Mucosa of stomach (tissue), 1 donor: ENCODE results near the gene MEOX2.

Experiments used
- H3K27me3 ChIP-seq: one replicate; pipeline ENCODE4 v1.7.0; 2013; ENCODE audit warnings: mild to moderate bottlenecking, low read length; ENCODE audit not compliant: control insufficient read depth, insufficient read depth
- H3K36me3 ChIP-seq: one replicate; pipeline ENCODE4 v1.7.0; 2013; ENCODE audit warnings: low read length; ENCODE audit not compliant: control insufficient read depth, insufficient read depth
- H3K4me1 ChIP-seq: one replicate; pipeline ENCODE4 v1.7.0; 2013; ENCODE audit warnings: mild to moderate bottlenecking, low read length; ENCODE audit not compliant: control insufficient read depth, insufficient read depth
- H3K4me3 ChIP-seq: one replicate; pipeline ENCODE4 v1.7.0; 2013; ENCODE audit warnings: low read length
- H3K9ac ChIP-seq: one replicate; pipeline ENCODE4 v1.7.0; 2013; ENCODE audit warnings: mild to moderate bottlenecking, low read length, moderate library complexity
- H3K9me3 ChIP-seq: one replicate; pipeline ENCODE4 v1.7.0; 2013; ENCODE audit warnings: mild to moderate bottlenecking, low read length, moderate library complexity; ENCODE audit not compliant: control insufficient read depth
- donor health status: Pancreatic carcinoma.

Gene MEOX2

DNA sequence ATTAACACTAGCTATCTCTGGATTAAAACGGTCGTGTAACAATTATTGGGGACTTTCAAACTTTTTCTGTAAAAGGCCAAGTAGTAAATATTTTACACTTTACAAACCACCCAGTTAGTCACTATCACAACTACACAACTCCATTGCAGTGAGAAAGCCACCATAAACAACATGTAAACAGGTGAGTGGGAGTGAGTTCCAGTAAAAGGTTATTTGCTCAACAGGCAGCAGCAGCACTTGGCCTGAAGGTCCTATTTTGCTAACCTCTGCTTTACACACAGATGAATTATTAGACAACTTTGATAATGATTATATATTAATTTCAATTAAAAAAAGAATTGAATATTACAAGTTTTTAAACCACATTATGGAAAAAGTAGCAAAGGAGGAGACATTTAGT, 108.9 kb downstream of the MEOX2 start:
- Histone ChIP-seq H3K9ac (no peak overlapping the region), H3K4me3 (no peak overlapping the region), H3K9me3 (no peaks in the 10 kb centered on the region), H3K27me3 (no peaks in the 10 kb centered on the region), H3K36me3 (no peaks in the 10 kb centered on the region), H3K4me1 (no peaks in the 10 kb centered on the region)

DNA sequence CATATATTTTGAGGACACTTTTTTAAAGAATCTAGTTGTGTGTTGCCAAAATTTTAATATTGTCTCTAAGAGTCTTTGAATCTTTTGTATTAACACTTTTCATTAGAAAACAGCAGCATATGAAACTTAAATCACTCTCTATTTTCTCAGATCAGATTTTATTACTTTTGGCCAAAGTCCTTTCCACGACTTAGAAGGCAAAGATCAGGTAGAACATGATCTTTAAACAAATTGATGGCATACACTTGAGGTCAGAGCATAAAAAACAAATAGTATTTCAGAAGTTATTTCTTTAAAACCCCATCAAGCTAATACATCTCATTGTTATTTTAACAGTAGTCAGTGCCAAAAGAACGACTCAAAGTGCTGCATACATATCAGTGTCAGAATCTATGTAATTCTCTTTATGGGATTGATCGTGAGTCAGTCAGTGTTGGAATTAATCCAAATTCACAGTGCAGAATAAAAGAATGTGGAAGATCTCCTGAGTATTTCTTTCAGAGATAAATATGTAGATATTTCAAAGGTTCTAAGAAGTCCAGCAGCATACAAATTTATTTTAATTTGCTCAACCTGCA, 115.1 kb downstream of the MEOX2 start:
- H3K9me3 ChIP-seq: no peaks in the 10 kb centered on the region
- no peaks in the 10 kb centered on the region for H3K27me3 ChIP-seq
- H3K4me1 ChIP-seq: no peaks in the 10 kb centered on the region
- H3K36me3 ChIP-seq: no peaks in the 10 kb centered on the region
- H3K4me3 ChIP-seq: no peak overlapping the region
- no peak overlapping the region for H3K9ac ChIP-seq

DNA sequence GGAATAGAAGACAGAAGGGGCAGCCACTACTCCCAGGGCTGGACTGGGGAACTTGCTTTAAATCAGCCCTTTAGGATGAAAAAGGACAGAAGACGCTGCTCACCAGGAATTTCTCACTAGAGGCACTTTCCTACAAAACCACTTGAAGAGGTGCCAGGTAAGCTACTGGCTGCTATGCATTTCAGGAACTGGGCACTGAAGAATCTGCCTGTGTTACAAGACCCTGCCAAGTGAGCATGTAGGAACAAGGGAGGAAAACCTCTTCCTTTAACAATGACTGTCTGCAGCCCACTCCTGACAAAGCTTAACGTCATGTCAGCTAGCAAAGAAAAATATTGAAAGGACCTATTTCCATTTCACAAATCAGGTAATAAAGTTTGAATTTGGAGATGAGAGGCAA, 118.8 kb downstream of the MEOX2 start:
- Histone ChIP-seq H3K4me1 (no peaks in the 10 kb centered on the region), H3K36me3 (no peaks in the 10 kb centered on the region), H3K9ac (no peak overlapping the region), H3K4me3 (no peak overlapping the region), H3K27me3 (no peaks in the 10 kb centered on the region), H3K9me3 (no peaks in the 10 kb centered on the region)

DNA sequence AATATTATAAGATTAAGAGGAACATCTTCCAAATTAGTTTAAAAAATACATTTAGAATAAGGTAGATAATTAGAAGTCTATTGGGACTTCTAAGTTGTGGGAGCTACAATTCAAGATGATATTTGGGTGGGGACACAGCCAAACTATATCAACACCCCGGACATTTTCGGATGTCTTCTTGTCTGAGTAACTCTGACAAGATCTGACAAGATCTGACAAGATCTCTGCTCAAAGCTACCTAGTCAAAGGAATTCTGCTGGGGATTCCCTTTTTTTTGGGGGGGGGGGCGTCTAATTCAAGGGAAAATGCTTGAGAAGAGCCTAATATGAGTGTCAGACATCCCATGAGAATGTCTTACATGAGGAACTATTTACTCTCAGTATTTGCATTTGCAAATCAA, 119.4 kb downstream of the MEOX2 start:
- Histone ChIP-seq H3K36me3 (no peaks in the 10 kb centered on the region), H3K4me3 (no peak overlapping the region), H3K4me1 (no peaks in the 10 kb centered on the region), H3K27me3 (no peaks in the 10 kb centered on the region), H3K9ac (no peak overlapping the region), H3K9me3 (no peaks in the 10 kb centered on the region)

DNA sequence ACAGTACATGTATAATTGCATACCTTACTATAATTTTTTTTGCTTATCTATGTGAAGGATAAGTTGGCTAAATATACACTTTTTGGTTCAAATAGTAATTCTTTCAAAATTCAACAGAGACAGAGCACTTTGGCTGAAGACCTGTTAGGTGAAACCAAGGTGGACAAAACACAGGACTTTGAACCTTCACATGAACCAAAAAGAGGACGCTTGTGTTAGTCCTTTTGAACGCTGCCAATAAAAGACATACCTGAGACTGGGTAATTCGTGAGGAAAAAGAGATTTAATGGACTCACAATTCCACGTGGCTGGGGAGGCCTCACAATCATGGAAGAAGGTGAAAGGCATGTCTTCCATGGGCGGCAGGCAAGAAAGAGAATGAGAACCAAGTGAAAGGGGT, 120.0 kb downstream of the MEOX2 start:
- no peaks in the 10 kb centered on the region for H3K27me3 ChIP-seq
- no peak overlapping the region for H3K4me3 ChIP-seq
- no peaks in the 10 kb centered on the region for H3K9me3 ChIP-seq
- H3K9ac ChIP-seq: no peak overlapping the region
- H3K4me1 ChIP-seq: no peaks in the 10 kb centered on the region
- H3K36me3 ChIP-seq: no peaks in the 10 kb centered on the region

DNA sequence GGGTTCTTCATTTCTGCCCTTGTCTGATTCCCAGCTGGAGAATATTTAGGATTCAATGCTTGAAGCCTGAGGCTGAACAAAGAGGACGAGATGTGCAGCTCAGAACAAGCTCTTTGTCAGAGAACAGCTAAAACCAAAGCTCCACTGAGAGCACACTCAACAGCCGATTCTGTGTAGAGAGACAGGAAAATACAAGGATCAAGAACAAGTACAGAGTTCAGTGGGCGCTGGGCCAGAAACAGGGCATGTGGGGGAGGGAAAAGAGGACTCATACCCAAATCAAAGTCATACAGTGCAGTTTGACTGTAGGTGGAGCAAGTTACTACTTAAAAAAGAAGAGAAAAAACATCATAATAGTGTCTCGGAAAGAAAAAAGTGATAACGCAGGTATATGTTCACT, 124.6 kb downstream of the MEOX2 start, which contains the start of gene AGMO:
AGMO (minus strand) TSS at position 181 of the 400 bp plus-strand sequence.
- Histone ChIP-seq H3K4me3 (peak within 1 kb of the TSS; percentile 33), H3K9ac (peak within 1 kb of the TSS; percentile 50), H3K4me1 (no peaks in the 10 kb centered on the region), H3K36me3 (no peaks in the 10 kb centered on the region), H3K9me3 (no peaks in the 10 kb centered on the region), H3K27me3 (no peaks in the 10 kb centered on the region)
